ENCODE measurements around the gene CLDN1.

CLDN1 gene

DNA sequence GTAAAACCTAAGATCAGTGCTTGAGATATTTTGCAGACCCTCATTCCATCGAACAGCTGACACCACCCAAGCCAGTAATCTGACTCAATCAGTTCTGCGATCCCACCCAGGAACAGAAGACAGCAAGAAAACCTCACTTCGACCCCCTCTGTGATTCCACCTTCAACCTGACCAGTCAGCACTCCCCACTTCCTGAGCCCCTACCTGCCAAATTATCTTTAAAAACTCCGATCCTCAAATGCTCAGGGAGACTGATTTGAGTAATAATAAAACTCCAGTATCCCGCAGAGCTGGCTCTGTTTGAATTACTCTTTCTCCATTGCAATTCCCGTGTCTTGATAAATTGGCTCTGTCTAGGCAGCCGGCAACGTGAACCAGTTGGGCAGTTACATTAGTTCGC is 40.0 kb upstream of the CLDN1 start:
- Histone ChIP-seq H4K20me1 (ENCODE audit: insufficient read depth, low read length) (no peaks in the 10 kb centered on the region), H3K27me3 (ENCODE audit: insufficient read depth, low read length) (no peaks in the 10 kb centered on the region), H3K79me2 (ENCODE audit: insufficient read depth, low read length) (no peaks in the 10 kb centered on the region), H3K4me1 (ENCODE audit: insufficient read depth, low read length, severe bottlenecking) (no peaks in the 10 kb centered on the region), H3K4me3 (ENCODE audit: low read depth, low read length, poor library complexity, severe bottlenecking) (no peak overlapping the region), H3K36me3 (ENCODE audit: insufficient read depth, low read length) (no peaks in the 10 kb centered on the region), H2AFZ (ENCODE audit: low read length) (no peak overlapping the region), H3K4me2 (ENCODE audit: low read length) (no peak overlapping the region), H3F3A (ENCODE audit: insufficient read depth, low read length) (no peaks in the 10 kb centered on the region), H3K27ac (ENCODE audit: low read depth, low read length, poor library complexity, severe bottlenecking) (no peak overlapping the region), H3K9me2 (ENCODE audit: low read depth, low read length) (no peaks in the 10 kb centered on the region), H3K9ac (ENCODE audit: low read length) (no peak overlapping the region), H3K9me3 (ENCODE audit: low read length) (no peaks in the 10 kb centered on the region)
- no peak for TF ChIP-seq EZH2 (IDR thresholded peaks at IDR 0.05; ENCODE audit: borderline replicate concordance, low read length)
- TF ChIP-seq, protein P1, sequence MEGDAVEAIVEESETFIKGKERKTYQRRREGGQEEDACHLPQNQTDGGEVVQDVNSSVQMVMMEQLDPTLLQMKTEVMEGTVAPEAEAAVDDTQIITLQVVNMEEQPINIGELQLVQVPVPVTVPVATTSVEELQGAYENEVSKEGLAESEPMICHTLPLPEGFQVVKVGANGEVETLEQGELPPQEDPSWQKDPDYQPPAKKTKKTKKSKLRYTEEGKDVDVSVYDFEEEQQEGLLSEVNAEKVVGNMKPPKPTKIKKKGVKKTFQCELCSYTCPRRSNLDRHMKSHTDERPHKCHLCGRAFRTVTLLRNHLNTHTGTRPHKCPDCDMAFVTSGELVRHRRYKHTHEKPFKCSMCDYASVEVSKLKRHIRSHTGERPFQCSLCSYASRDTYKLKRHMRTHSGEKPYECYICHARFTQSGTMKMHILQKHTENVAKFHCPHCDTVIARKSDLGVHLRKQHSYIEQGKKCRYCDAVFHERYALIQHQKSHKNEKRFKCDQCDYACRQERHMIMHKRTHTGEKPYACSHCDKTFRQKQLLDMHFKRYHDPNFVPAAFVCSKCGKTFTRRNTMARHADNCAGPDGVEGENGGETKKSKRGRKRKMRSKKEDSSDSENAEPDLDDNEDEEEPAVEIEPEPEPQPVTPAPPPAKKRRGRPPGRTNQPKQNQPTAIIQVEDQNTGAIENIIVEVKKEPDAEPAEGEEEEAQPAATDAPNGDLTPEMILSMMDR (IDR thresholded peaks at IDR 0.05; ENCODE audit: low read length), result no peak

DNA sequence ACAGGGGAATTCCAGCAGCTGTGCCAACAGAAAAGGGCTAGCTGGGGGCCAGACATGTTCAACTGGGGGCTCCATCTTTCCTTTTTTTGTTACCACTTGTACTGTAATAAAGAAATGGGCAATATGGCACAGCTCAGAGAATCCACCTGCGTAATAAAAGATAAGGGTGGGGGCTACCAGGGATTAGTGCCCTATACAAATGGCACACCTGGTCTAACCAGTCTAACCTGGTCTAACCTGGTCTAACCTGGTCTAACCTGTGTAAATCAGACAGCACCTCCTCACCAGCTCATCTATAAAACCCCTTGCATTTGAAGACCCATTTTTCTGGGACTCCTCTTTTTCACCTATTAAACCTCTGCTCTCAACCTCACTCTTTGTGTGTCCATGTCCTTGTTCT is 39.5 kb upstream of the CLDN1 start:
- Histone ChIP-seq H3K27ac (ENCODE audit: low read depth, low read length, poor library complexity, severe bottlenecking) (no peak overlapping the region), H3K4me3 (ENCODE audit: low read depth, low read length, poor library complexity, severe bottlenecking) (no peak overlapping the region), H3K36me3 (ENCODE audit: insufficient read depth, low read length) (no peaks in the 10 kb centered on the region), H3K9me2 (ENCODE audit: low read depth, low read length) (no peaks in the 10 kb centered on the region), H3K27me3 (ENCODE audit: insufficient read depth, low read length) (no peaks in the 10 kb centered on the region), H2AFZ (ENCODE audit: low read length) (no peak overlapping the region), H3K79me2 (ENCODE audit: insufficient read depth, low read length) (no peaks in the 10 kb centered on the region), H3K9me3 (ENCODE audit: low read length) (no peaks in the 10 kb centered on the region), H3K4me1 (ENCODE audit: insufficient read depth, low read length, severe bottlenecking) (no peaks in the 10 kb centered on the region), H3K4me2 (ENCODE audit: low read length) (no peak overlapping the region), H4K20me1 (ENCODE audit: insufficient read depth, low read length) (no peaks in the 10 kb centered on the region), H3F3A (ENCODE audit: insufficient read depth, low read length) (no peaks in the 10 kb centered on the region), H3K9ac (ENCODE audit: low read length) (no peak overlapping the region)
- TF ChIP-seq, protein P1 (IDR thresholded peaks at IDR 0.05; ENCODE audit: low read length), result no peak
- TF ChIP-seq EZH2 (IDR thresholded peaks at IDR 0.05; ENCODE audit: borderline replicate concordance, low read length), result no peak

DNA sequence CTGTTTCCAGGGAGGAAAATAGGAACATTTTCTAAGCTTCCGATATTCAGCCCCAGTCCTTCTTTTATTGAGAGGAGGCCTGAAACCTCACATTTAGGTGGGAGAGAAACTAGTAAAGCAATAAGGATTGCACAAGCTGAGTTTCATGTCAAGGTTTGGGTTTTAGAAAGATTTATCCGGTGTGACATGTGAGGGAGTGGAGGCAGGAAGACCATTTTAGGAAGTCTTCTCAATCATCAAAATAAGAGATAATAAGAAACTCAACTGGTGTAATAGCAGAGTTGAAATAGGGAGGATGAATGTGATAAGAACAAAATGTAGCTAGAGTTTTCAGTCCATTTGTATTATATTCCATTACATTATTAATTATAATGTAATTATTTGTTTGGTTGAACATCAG is 38.0 kb upstream of the CLDN1 start:
- Histone ChIP-seq H3K4me2 (ENCODE audit: low read length) (no peak overlapping the region), H3K4me3 (ENCODE audit: low read depth, low read length, poor library complexity, severe bottlenecking) (no peak overlapping the region), H3K79me2 (ENCODE audit: insufficient read depth, low read length) (no peaks in the 10 kb centered on the region), H3K36me3 (ENCODE audit: insufficient read depth, low read length) (no peaks in the 10 kb centered on the region), H3F3A (ENCODE audit: insufficient read depth, low read length) (no peaks in the 10 kb centered on the region), H3K9ac (ENCODE audit: low read length) (no peak overlapping the region), H3K9me3 (ENCODE audit: low read length) (no peaks in the 10 kb centered on the region), H3K27me3 (ENCODE audit: insufficient read depth, low read length) (no peaks in the 10 kb centered on the region), H4K20me1 (ENCODE audit: insufficient read depth, low read length) (no peaks in the 10 kb centered on the region), H3K4me1 (ENCODE audit: insufficient read depth, low read length, severe bottlenecking) (no peaks in the 10 kb centered on the region), H3K9me2 (ENCODE audit: low read depth, low read length) (no peaks in the 10 kb centered on the region), H3K27ac (ENCODE audit: low read depth, low read length, poor library complexity, severe bottlenecking) (no peak overlapping the region), H2AFZ (ENCODE audit: low read length) (no peak overlapping the region)
- TF ChIP-seq, protein P1 (IDR thresholded peaks at IDR 0.05; ENCODE audit: low read length), result no peak
- TF ChIP-seq EZH2 (IDR thresholded peaks at IDR 0.05; ENCODE audit: borderline replicate concordance, low read length), result no peak
